Gastroesophageal sphincter (tissue), 3 donors: ENCODE results near the gene SPATC1L.

Experiments used
- CTCF ChIP-seq, 4 experiments: fragments of 200-600 bp in 2 of 4; fragments of 450-650 bp in 2 of 4; sonication (generic) in 1 of 4; IDR thresholded peaks; one replicate each; pipeline ENCODE4 v1.5.1; 2017 to 2019; ENCODE audit warnings: antibody characterized with exemption in 4 of 4, mild to moderate bottlenecking in 2 of 4, moderate library complexity in 2 of 4
- POLR2A ChIP-seq, 2 donors: fragments of 450-650 bp; IDR thresholded peaks; one replicate each; pipeline ENCODE4 v1.6.1; 2017; ENCODE audit warnings: antibody characterized with exemption in 2 of 2, mild to moderate bottlenecking in 2 of 2, moderate library complexity in 1 of 2

- TF ChIP-seq CTCF (IDR thresholded peaks at IDR 0.05) (no peak), POLR2A (IDR thresholded peaks at IDR 0.05) (no peak)
Observed at GRCh38 chr21:46158666-46159300, 25.5 kb downstream of the SPATC1L start.
